HepG2 (cell line): ENCODE results near the gene PLN. TPM values are rescaled to one million over a fixed set of nuclear protein-coding genes. Genes with fewer than 3 reads are reported as not detected.

Experiments used
- ATAC-seq: fragments of 200-7000 bp; cut with Tn5 transposase; 3 replicates; pipeline ENCODE4 v1.9.1; 2020; ENCODE audit warnings: mild to moderate bottlenecking, moderate library complexity
- BruUV-seq: library from RNA; stranded (reverse); fragments of 400-500 nt; replicated peaks from 2 replicates; lab custom pipeline; 2021; lab: Mats Ljungman, UMichigan
- CTCF ChIA-PET: fragments of 300-600 bp; formaldehyde crosslinking; extraction: SDS; loops from one replicate; lab custom pipeline; 2021; ENCODE audit warnings: low total read pairs, inconsistent platforms, low intra/inter-chr PET ratio; lab: Yijun Ruan, JAX
- POLR2A ChIA-PET: fragments of 350-600 bp; sonication (Branson Sonifier 250); formaldehyde crosslinking; loops from one replicate; lab custom pipeline; 2020; ENCODE audit warnings: antibody characterized with exemption, inconsistent platforms; lab: Yijun Ruan, JAX
- DNase-seq: peaks from one replicate; pipeline ENCODE4 v3.0.0-alpha.2; 2015; ENCODE audit warnings: low spot score
- FAIRE-seq: peaks from 3 replicates; lab custom pipeline; 2011; peaks lifted over from hg19 to GRCh38; lab: Jason Lieb, UNC
- H2AFZ ChIP-seq: one replicate; pipeline ENCODE4 v1.6.1; 2011; ENCODE audit warnings: low read length, inconsistent platforms
- H3K27ac ChIP-seq: fragments of 300-600 bp; 3 replicates; pipeline ENCODE4 v1.8.0; 2011; ENCODE audit warnings: mixed run types, mild to moderate bottlenecking, mixed read lengths, low read length, inconsistent platforms; ENCODE audit not compliant: insufficient read depth; ENCODE audit errors: extremely low read length
- H3K27me3 ChIP-seq, 2 experiments: fragments of 200-600 bp in 1 of 2; 2 replicates in 1 of 2; 3 replicates in 1 of 2; pipeline versions ENCODE4 v1.6.0 to v1.8.0; 2011; ENCODE audit warnings: low read length in 2 of 2, mild to moderate bottlenecking in 2 of 2, moderate library complexity in 2 of 2, inconsistent platforms in 1 of 2; ENCODE audit not compliant: insufficient read depth in 2 of 2, control insufficient read depth in 1 of 2
- H3K36me3 ChIP-seq, 2 experiments: fragments of 200-600 bp in 1 of 2; replicated peaks in 1 of 2; 2 replicates in 1 of 2; 3 replicates in 1 of 2; pipeline versions ENCODE4 v1.5.1 to v1.8.0; 2011; ENCODE audit warnings: low read length in 2 of 2, inconsistent platforms in 1 of 2; ENCODE audit not compliant: insufficient read depth in 2 of 2, control insufficient read depth in 1 of 2
- H3K4me1 ChIP-seq: 2 replicates; pipeline ENCODE4 v1.5.1; 2012; ENCODE audit warnings: low read length, inconsistent platforms; ENCODE audit not compliant: insufficient read depth
- H3K4me2 ChIP-seq: 2 replicates; pipeline ENCODE4 v1.6.0; 2011; ENCODE audit warnings: low read depth, low read length, inconsistent platforms
- H3K4me3 ChIP-seq, 3 experiments: fragments of 200-600 bp in 1 of 3; sonication (generic), shearing (Covaris generic) in 1 of 3; replicated peaks in 1 of 3; 2 replicates each; pipeline ENCODE4 v1.5.1; 2011 to 2016; ENCODE audit warnings: low read length in 3 of 3, inconsistent platforms in 2 of 3, low read depth in 2 of 3, mild to moderate bottlenecking in 2 of 3, control low read depth in 1 of 3, mixed read lengths in 1 of 3; ENCODE audit not compliant: insufficient read depth in 1 of 3
- H3K79me2 ChIP-seq: one replicate; pipeline ENCODE4 v1.6.1; 2011; ENCODE audit warnings: low read length, inconsistent platforms; ENCODE audit not compliant: insufficient read depth
- H3K9ac ChIP-seq: 2 replicates; pipeline ENCODE4 v1.6.0; 2011; ENCODE audit warnings: mild to moderate bottlenecking, low read depth, low read length, inconsistent platforms; ENCODE audit not compliant: insufficient read depth
- H3K9me3 ChIP-seq: 2 replicates; pipeline ENCODE4 v1.5.1; 2012; ENCODE audit warnings: mild to moderate bottlenecking, low read length
- H4K20me1 ChIP-seq: 2 replicates; pipeline ENCODE4 v1.6.0; 2011; ENCODE audit warnings: inconsistent platforms, mild to moderate bottlenecking, low read length, moderate library complexity; ENCODE audit not compliant: insufficient read depth
- MNT ChIP-seq: fragments of 450-650 bp; IDR thresholded peaks from 2 replicates; pipeline ENCODE4 v1.6.1; 2016
- ZBTB33 ChIP-seq: sonication (generic); formaldehyde crosslinking; IDR thresholded peaks from 2 replicates; pipeline ENCODE4 v1.4.0; 2020; ENCODE audit warnings: missing genetic modification reagents
- ZNF34 ChIP-seq: sonication (generic); formaldehyde crosslinking; IDR thresholded peaks from 2 replicates; pipeline ENCODE4 v1.4.0; 2020; ENCODE audit warnings: mild to moderate bottlenecking, missing genetic modification reagents, borderline replicate concordance
- WGBS: methylation state at CpG from one replicate; pipeline ENCODE4 v1.1.6; 2017; ENCODE audit warnings: low lambda C conversion rate; 5-methylcytosine and 5-hydroxymethylcytosine counted together
- in situ Hi-C: cut with HindIII; loops from 2 replicates; pipeline ENCODE4 v1.10.0; 2017; ENCODE audit warnings: low pct_unique_long_range_greater_than_20kb; ENCODE audit not compliant: extremely low pct_ligation_motif_present
- intact Hi-C: fragments of 100-400 bp; cut with micrococcal nuclease; formaldehyde crosslinking; loops from one replicate; pipeline ENCODE4 v1.10.0; 2022; ENCODE audit not compliant: unreplicated experiment
- polyA plus RNA-seq, 8 experiments: library from polyadenylated mRNA; depleted of rRNA in 3 of 8; stranded (reverse) in 7 of 8; unstranded in 1 of 8; fragments of >200 nt; fragmentation: Illumina TruSeq in 4 of 8; extraction: Trizol in 4 of 8; gene quantifications; 2 replicates each; pipeline versions ENCODE4 v1.2.1 to v1.2.3, GENCODE V29; 2011 to 2016; ENCODE audit warnings: low read depth in 4 of 8, missing spikeins in 1 of 8, mixed read lengths in 1 of 8; ENCODE audit not compliant: insufficient read depth in 1 of 8
- total RNA-seq, 5 experiments: library from RNA; depleted of rRNA; stranded (reverse); fragments of >200 nt; fragmentation: Illumina TruSeq; extraction: Trizol; gene quantifications; 2 replicates each; pipeline ENCODE4 v1.2.3, GENCODE V29; 2016; ENCODE audit warnings: low read depth in 1 of 5

The PLN gene
- total and polyA plus RNA-seq, 2 of the 13 experiments (the other 11 are each of a cell fraction or from before 2014, with no cell fraction given): not detected

- TF ChIP-seq ZNF34 (CRISPR knock-in tag): no peak
- 0 out of 2 replicates have a peak, but pooled peaks have one; percentile 16 for TF ChIP-seq MNT
- no peak for TF ChIP-seq ZBTB33 (CRISPR knock-in tag)
- TF ChIP-seq, all 625 proteins: peak for 1
- POLR2A ChIA-PET: no interaction called here
- Histone ChIP-seq H3K4me3 (no peak overlapping the region), H4K20me1 (no peaks in the 10 kb centered on the region; the same call in 1 of the 2 replicates), H2AFZ (no peak overlapping the region), H3K79me2 (no peaks in the 10 kb centered on the region), H3K27ac (no peak overlapping the region), H3K9ac (no peak overlapping the region), H3K36me3 (no peaks in the 10 kb centered on the region), H3K9me3 (no peaks in the 10 kb centered on the region), H3K4me2 (no peak overlapping the region), H3K27me3 (no peaks in the 10 kb centered on the region), H3K4me1 (no peaks in the 10 kb centered on the region)
- no peak for DNase-seq
- intact Hi-C loops: loop anchor here (10.0 kb wide), 1 partner anchor 1135 kb away; no protein-coding TSS in a partner anchor
- WGBS: 25% methylated on average over 6 of the region's 6 CpGs
- in situ Hi-C loops: loop anchor here (25.0 kb wide), 2 partner anchors 603 to 753 kb away; no protein-coding TSS in a partner anchor
- ATAC-seq: no peak
- CTCF ChIA-PET: no interaction called here
- no TSS peak for BruUV-seq
- FAIRE-seq: no peak
Measured at GRCh38 chr6:118589649-118590365, 41.7 kb downstream of the PLN start.
